Measurements from ENCODE around the gene ZNF438.

DNA sequence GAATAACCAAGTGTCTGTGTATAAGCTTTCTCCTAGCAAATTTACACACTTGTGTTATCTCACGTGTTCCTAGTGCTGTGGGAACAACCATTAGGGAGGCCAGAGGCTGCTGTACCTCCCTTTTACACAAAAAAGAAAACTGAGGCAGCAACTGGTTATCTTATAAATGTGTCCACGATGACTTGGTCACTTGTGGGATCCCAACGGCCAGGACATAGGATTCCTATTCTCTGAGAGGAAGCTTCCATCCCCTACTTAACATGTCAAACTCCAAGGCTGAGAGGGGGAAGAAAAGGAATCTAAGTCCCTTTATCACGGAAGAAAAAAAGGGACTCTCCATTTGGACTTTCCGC is 484 bp downstream of the ZNF438 start:
- TF ChIP-seq CEBPB (IDR thresholded peaks at IDR 0.05) (no peak), YY1 (IDR thresholded peaks at IDR 0.05; ENCODE audit: low read depth) (no peak), TCF12 (IDR thresholded peaks at IDR 0.05; ENCODE audit: low read depth) (no peak), ZBTB7A (IDR thresholded peaks at IDR 0.05; ENCODE audit: low read depth) (no peak), NFIC (IDR thresholded peaks at IDR 0.05) (no peak), TAF1 (IDR thresholded peaks at IDR 0.05; ENCODE audit: low read depth) (no peak), RAD21 (IDR thresholded peaks at IDR 0.05; ENCODE audit: low read depth) (no peak), CREB1 (IDR thresholded peaks at IDR 0.05; ENCODE audit: low read depth) (no peak), FOXM1 (IDR thresholded peaks at IDR 0.05; ENCODE audit: borderline replicate concordance, low read depth) (no peak), EP300 (IDR thresholded peaks at IDR 0.05; ENCODE audit: borderline replicate concordance) (no peak), EGR1 (IDR thresholded peaks at IDR 0.05) (no peak)
- TF ChIP-seq, protein P1, sequence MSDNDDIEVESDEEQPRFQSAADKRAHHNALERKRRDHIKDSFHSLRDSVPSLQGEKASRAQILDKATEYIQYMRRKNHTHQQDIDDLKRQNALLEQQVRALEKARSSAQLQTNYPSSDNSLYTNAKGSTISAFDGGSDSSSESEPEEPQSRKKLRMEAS (IDR thresholded peaks at IDR 0.05), result no peak
- TF ChIP-seq, protein P2, sequence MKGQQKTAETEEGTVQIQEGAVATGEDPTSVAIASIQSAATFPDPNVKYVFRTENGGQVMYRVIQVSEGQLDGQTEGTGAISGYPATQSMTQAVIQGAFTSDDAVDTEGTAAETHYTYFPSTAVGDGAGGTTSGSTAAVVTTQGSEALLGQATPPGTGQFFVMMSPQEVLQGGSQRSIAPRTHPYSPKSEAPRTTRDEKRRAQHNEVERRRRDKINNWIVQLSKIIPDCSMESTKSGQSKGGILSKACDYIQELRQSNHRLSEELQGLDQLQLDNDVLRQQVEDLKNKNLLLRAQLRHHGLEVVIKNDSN (IDR thresholded peaks at IDR 0.05), result no peak
- TF ChIP-seq, protein P3, sequence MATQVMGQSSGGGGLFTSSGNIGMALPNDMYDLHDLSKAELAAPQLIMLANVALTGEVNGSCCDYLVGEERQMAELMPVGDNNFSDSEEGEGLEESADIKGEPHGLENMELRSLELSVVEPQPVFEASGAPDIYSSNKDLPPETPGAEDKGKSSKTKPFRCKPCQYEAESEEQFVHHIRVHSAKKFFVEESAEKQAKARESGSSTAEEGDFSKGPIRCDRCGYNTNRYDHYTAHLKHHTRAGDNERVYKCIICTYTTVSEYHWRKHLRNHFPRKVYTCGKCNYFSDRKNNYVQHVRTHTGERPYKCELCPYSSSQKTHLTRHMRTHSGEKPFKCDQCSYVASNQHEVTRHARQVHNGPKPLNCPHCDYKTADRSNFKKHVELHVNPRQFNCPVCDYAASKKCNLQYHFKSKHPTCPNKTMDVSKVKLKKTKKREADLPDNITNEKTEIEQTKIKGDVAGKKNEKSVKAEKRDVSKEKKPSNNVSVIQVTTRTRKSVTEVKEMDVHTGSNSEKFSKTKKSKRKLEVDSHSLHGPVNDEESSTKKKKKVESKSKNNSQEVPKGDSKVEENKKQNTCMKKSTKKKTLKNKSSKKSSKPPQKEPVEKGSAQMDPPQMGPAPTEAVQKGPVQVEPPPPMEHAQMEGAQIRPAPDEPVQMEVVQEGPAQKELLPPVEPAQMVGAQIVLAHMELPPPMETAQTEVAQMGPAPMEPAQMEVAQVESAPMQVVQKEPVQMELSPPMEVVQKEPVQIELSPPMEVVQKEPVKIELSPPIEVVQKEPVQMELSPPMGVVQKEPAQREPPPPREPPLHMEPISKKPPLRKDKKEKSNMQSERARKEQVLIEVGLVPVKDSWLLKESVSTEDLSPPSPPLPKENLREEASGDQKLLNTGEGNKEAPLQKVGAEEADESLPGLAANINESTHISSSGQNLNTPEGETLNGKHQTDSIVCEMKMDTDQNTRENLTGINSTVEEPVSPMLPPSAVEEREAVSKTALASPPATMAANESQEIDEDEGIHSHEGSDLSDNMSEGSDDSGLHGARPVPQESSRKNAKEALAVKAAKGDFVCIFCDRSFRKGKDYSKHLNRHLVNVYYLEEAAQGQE (IDR thresholded peaks at IDR 0.05; ENCODE audit: low read depth), result no peak

All from Ishikawa (cell line).